ENCODE results near the gene WIPF3. TPM values are rescaled to one million over a fixed set of nuclear protein-coding genes. Genes with fewer than 3 reads are reported as not detected.

WIPF3 gene
- total and polyA plus RNA-seq, 2 donors from 2014 or later = 3.8 to 4.5 TPM

GRCh38 chr7:29946428-29947186, 140.3 kb downstream of the WIPF3 start:
- Histone ChIP-seq H3K36me3 (ENCODE audit: control insufficient read depth in 2 of 3, insufficient read depth in 3 of 3, low read length in 3 of 3) (peaks cover 0 to 9% (median 4%) of the 10 kb centered on the region in 3 donors), H3K9ac (ENCODE audit: low read length in 3 of 3) (no peak overlapping the region), H3K27me3 (ENCODE audit: control insufficient read depth, insufficient read depth, low read length) (no peaks in the 10 kb centered on the region), H3K27ac (ENCODE audit: low read depth in 2 of 2, low read length in 2 of 2) (no peak overlapping the region), H3K4me3 (ENCODE audit: low read length in 3 of 3) (no peak overlapping the region), H3K9me3 (ENCODE audit: control insufficient read depth in 2 of 3, insufficient read depth in 1 of 3, low read length in 3 of 3) (no peaks in the 10 kb centered on the region), H3K4me1 (ENCODE audit: control insufficient read depth in 2 of 3, insufficient read depth in 2 of 3, low read depth in 1 of 3, low read length in 3 of 3) (no peaks in the 10 kb centered on the region)
- DNase-seq (no peak), FAIRE-seq (no peak)
- intact Hi-C loops (cut with DNase I) = no loop called here
- peak; percentile 36 for TF ChIP-seq CTCF (IDR thresholded peaks at IDR 0.05; ENCODE audit: borderline replicate concordance, extremely low read depth, insufficient read depth)

- no peak for DNase-seq
- Histone ChIP-seq H3K27ac (ENCODE audit: low read depth in 2 of 2, low read length in 2 of 2) (no peak overlapping the region), H3K4me3 (ENCODE audit: low read length in 3 of 3) (no peak overlapping the region), H3K9me3 (ENCODE audit: control insufficient read depth in 2 of 3, insufficient read depth in 1 of 3, low read length in 3 of 3) (no peaks in the 10 kb centered on the region), H3K27me3 (ENCODE audit: control insufficient read depth, insufficient read depth, low read length) (no peaks in the 10 kb centered on the region), H3K9ac (ENCODE audit: low read length in 3 of 3) (no peak overlapping the region), H3K4me1 (ENCODE audit: control insufficient read depth in 2 of 3, insufficient read depth in 2 of 3, low read depth in 1 of 3, low read length in 3 of 3) (no peaks in the 10 kb centered on the region), H3K36me3 (ENCODE audit: control insufficient read depth in 2 of 3, insufficient read depth in 3 of 3, low read length in 3 of 3) (peaks cover 0 to 6% (median 3%) of the 10 kb centered on the region in 3 donors)
- intact Hi-C loops (cut with DNase I) = no loop called here
- TF ChIP-seq CTCF (IDR thresholded peaks at IDR 0.05; ENCODE audit: borderline replicate concordance, extremely low read depth, insufficient read depth) = no peak
- FAIRE-seq = no peak
These were observed 142.3 kb downstream of the WIPF3 start for GRCh38 chr7:29948587-29948986.

DNA sequence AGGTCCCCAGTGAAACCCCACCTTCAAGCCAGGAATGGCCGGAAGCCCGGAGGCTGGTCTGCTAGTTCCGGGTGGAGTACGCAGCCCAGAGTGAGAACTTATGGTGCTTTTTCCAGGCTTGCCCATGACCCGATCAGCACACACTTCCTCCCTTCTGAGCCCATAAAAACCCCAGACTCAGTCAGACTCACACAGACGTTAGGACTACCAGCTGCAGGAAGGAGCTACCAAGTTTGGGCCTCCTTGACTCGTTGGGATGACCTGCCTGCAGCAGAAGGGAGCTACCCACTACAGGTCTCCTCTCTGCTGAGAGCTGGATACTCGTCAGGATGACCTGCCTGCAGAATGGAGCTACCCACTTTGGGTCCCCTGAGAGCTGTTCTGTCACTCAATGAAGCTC, 144.2 kb downstream of the WIPF3 start:
- Histone ChIP-seq H3K27ac (ENCODE audit: low read depth in 2 of 2, low read length in 2 of 2) (no peak overlapping the region), H3K4me3 (ENCODE audit: low read length in 3 of 3) (no peak overlapping the region), H3K27me3 (ENCODE audit: control insufficient read depth, insufficient read depth, low read length) (no peaks in the 10 kb centered on the region), H3K9ac (ENCODE audit: low read length in 3 of 3) (no peak overlapping the region), H3K36me3 (ENCODE audit: control insufficient read depth in 2 of 3, insufficient read depth in 3 of 3, low read length in 3 of 3) (peaks cover 0 to 2% (median 0%) of the 10 kb centered on the region in 3 donors), H3K9me3 (ENCODE audit: control insufficient read depth in 2 of 3, insufficient read depth in 1 of 3, low read length in 3 of 3) (no peaks in the 10 kb centered on the region), H3K4me1 (ENCODE audit: control insufficient read depth in 2 of 3, insufficient read depth in 2 of 3, low read depth in 1 of 3, low read length in 3 of 3) (no peaks in the 10 kb centered on the region)
- intact Hi-C loops (cut with DNase I) = no loop called here
- DNase-seq (no peak), FAIRE-seq (no peak)
- no peak for TF ChIP-seq CTCF (IDR thresholded peaks at IDR 0.05; ENCODE audit: borderline replicate concordance, extremely low read depth, insufficient read depth)
